ENCODE results near the gene INSL3.

GRCh38 chr19:17834350-17835181, 13.2 kb upstream of the INSL3 start:
- TF ChIP-seq CHD2 (IDR thresholded peaks at IDR 0.05; ENCODE audit: low read length, partially characterized antibody): no peak
- no peak for TF ChIP-seq EZH2phosphoT487 (IDR thresholded peaks at IDR 0.05; ENCODE audit: borderline replicate concordance, low read depth)
- TF ChIP-seq, protein P1, sequence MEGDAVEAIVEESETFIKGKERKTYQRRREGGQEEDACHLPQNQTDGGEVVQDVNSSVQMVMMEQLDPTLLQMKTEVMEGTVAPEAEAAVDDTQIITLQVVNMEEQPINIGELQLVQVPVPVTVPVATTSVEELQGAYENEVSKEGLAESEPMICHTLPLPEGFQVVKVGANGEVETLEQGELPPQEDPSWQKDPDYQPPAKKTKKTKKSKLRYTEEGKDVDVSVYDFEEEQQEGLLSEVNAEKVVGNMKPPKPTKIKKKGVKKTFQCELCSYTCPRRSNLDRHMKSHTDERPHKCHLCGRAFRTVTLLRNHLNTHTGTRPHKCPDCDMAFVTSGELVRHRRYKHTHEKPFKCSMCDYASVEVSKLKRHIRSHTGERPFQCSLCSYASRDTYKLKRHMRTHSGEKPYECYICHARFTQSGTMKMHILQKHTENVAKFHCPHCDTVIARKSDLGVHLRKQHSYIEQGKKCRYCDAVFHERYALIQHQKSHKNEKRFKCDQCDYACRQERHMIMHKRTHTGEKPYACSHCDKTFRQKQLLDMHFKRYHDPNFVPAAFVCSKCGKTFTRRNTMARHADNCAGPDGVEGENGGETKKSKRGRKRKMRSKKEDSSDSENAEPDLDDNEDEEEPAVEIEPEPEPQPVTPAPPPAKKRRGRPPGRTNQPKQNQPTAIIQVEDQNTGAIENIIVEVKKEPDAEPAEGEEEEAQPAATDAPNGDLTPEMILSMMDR (IDR thresholded peaks at IDR 0.05): no peak
- no peak for TF ChIP-seq TAF1 (IDR thresholded peaks at IDR 0.05; ENCODE audit: borderline replicate concordance, low read depth, low read length)
- TF ChIP-seq, protein P2, sequence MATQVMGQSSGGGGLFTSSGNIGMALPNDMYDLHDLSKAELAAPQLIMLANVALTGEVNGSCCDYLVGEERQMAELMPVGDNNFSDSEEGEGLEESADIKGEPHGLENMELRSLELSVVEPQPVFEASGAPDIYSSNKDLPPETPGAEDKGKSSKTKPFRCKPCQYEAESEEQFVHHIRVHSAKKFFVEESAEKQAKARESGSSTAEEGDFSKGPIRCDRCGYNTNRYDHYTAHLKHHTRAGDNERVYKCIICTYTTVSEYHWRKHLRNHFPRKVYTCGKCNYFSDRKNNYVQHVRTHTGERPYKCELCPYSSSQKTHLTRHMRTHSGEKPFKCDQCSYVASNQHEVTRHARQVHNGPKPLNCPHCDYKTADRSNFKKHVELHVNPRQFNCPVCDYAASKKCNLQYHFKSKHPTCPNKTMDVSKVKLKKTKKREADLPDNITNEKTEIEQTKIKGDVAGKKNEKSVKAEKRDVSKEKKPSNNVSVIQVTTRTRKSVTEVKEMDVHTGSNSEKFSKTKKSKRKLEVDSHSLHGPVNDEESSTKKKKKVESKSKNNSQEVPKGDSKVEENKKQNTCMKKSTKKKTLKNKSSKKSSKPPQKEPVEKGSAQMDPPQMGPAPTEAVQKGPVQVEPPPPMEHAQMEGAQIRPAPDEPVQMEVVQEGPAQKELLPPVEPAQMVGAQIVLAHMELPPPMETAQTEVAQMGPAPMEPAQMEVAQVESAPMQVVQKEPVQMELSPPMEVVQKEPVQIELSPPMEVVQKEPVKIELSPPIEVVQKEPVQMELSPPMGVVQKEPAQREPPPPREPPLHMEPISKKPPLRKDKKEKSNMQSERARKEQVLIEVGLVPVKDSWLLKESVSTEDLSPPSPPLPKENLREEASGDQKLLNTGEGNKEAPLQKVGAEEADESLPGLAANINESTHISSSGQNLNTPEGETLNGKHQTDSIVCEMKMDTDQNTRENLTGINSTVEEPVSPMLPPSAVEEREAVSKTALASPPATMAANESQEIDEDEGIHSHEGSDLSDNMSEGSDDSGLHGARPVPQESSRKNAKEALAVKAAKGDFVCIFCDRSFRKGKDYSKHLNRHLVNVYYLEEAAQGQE (IDR thresholded peaks at IDR 0.05; ENCODE audit: low read depth, low read length): no peak
- TF ChIP-seq PBX3 (IDR thresholded peaks at IDR 0.05): no peak

Measured in SK-N-SH (cell line).